GM18951 (cell line): ENCODE results near the gene SRGAP3.

ENCODE experiments used
- POLR2A ChIP-seq: IDR thresholded peaks from 4 replicates; pipeline ENCODE4 v1.6.1; 2011; ENCODE audit warnings: mild to moderate bottlenecking; ENCODE audit not compliant: insufficient read length, insufficient read depth; ENCODE audit errors: extremely low read depth
- in situ Hi-C: fragments of 300-500 bp; cut with MboI; formaldehyde crosslinking; loops from one replicate; pipeline ENCODE4 v1.12.0; 2022; ENCODE audit warnings: low sequenced_read_pairs, mixed read lengths, inconsistent platforms; ENCODE audit not compliant: unreplicated experiment

Gene SRGAP3

GRCh38 chr3:8954938-8955763, 294.3 kb downstream of the SRGAP3 start:
- in situ Hi-C loops = no loop called here
- TF ChIP-seq POLR2A = no peak

GRCh38 chr3:8953313-8953712, 296.1 kb downstream of the SRGAP3 start:
- TF ChIP-seq POLR2A = no peak
- in situ Hi-C loops = no loop called here

GRCh38 chr3:8952130-8952529, 297.3 kb downstream of the SRGAP3 start:
- in situ Hi-C loops = no loop called here
- TF ChIP-seq POLR2A = no peak

GRCh38 chr3:8945890-8946600, 303.4 kb downstream of the SRGAP3 start:
- TF ChIP-seq POLR2A = no peak
- in situ Hi-C loops = no loop called here

GRCh38 chr3:8942746-8943488, 306.5 kb downstream of the SRGAP3 start:
- in situ Hi-C loops = no loop called here

GRCh38 chr3:8942115-8942514, 307.3 kb downstream of the SRGAP3 start:
- in situ Hi-C loops = no loop called here

More at GRCh38 chr3:8942746-8943488, 306.5 kb downstream of the SRGAP3 start:
- TF ChIP-seq POLR2A = no peak

GRCh38 chr3:8938021-8938420, 311.4 kb downstream of the SRGAP3 start:
- in situ Hi-C loops = no loop called here
- TF ChIP-seq POLR2A = no peak

More at GRCh38 chr3:8942115-8942514, 307.3 kb downstream of the SRGAP3 start:
- TF ChIP-seq POLR2A = no peak

- in situ Hi-C loops = no loop called here
Observed at GRCh38 chr3:8937064-8938020, 312.1 kb downstream of the SRGAP3 start.

GRCh38 chr3:8932507-8932906, 316.9 kb downstream of the SRGAP3 start:
- TF ChIP-seq POLR2A = no peak
- in situ Hi-C loops = no loop called here

More at GRCh38 chr3:8937064-8938020, 312.1 kb downstream of the SRGAP3 start:
- TF ChIP-seq POLR2A = no peak

GRCh38 chr3:8931342-8931741, 318.1 kb downstream of the SRGAP3 start:
- in situ Hi-C loops = no loop called here
- no peak for TF ChIP-seq POLR2A
